ENCODE results near the gene NCAPH2.
"Not testable (repeated sequence)": the region's sequence is repeated elsewhere in the genome, so short reads cannot be mapped to it uniquely, and the experiment has no call there.

Gene NCAPH2

DNA sequence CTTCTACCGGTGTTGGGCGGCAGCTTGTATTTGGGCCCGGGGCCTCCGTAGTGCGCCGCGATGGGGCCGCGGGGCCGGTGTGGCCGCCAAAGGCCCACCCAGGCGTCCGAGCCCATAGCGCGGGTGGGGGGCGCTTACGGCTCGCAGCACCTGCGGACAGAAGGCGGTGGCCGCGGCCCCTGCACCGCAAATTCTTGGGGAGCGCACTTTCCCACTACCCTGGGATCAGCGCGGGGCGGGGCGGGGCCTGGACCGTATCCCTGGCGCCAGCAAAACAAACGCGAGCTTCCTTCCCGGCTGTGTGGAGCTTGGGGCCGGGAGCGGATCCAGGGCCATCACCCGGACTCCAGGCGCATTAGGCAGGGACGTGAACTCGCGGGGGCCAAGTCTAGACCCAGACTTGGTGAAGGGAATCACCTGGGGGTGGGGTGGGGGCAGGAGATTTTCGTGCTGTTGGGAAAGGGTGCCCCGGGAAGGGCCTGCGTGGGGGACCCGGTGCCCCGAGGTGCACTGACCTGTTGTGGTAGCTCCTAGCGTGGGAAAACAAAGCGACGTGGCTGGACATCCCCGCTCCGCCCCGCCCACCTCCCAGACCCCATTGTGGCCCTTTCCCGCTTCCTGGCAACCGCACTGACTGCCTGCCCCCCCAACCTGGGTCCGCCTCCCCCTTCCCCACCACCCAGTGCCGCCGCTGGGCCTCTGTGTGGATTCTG is 24.1 kb downstream of the NCAPH2 start:
- Histone ChIP-seq H3K27ac (no peak overlapping the region), H3K36me3 (ENCODE audit: insufficient read depth, low read length) (no peaks in the 10 kb centered on the region), H3K9me3 (ENCODE audit: low read depth, low read length) (no peaks in the 10 kb centered on the region), H3K4me3 (no peak overlapping the region), H3K9ac (ENCODE audit: insufficient read length) (no peak overlapping the region)
- no peak for DNase-seq (ENCODE audit: low read depth, low spot score)
- no peak for TF ChIP-seq POLR2AphosphoS5 (IDR thresholded peaks at IDR 0.05; ENCODE audit: borderline replicate concordance, low read depth, low read length)
- TF ChIP-seq FOXP2 (optimal IDR thresholded peaks at IDR 0.05; ENCODE audit: control extremely low read depth, extremely low read length, insufficient read depth): no peak
- no peak for TF ChIP-seq EZH2 (IDR thresholded peaks at IDR 0.05)

GRCh38 chr22:50532824-50533796 is 25.1 kb downstream of the NCAPH2 start:
- Histone ChIP-seq H3K9ac (ENCODE audit: insufficient read length) (no peak overlapping the region), H3K4me3 (no peak overlapping the region), H3K27ac (peak overlapping the region; percentile 42; the same call in 1 of the 2 replicates), H3K36me3 (ENCODE audit: insufficient read depth, low read length) (no peaks in the 10 kb centered on the region), H3K9me3 (ENCODE audit: low read depth, low read length) (no peaks in the 10 kb centered on the region)
- no peak for TF ChIP-seq POLR2AphosphoS5 (IDR thresholded peaks at IDR 0.05; ENCODE audit: borderline replicate concordance, low read depth, low read length)
- no peak for DNase-seq (ENCODE audit: low read depth, low spot score)

- not testable (repeated sequence) for DNase-seq (ENCODE audit: low read depth, low spot score); H3K36me3 ChIP-seq (ENCODE audit: insufficient read depth, low read length); H3K9ac ChIP-seq (ENCODE audit: insufficient read length); H3K9me3 ChIP-seq (ENCODE audit: low read depth, low read length); H3K4me3 ChIP-seq
- peak overlapping the region; percentile 42; the same call in 1 of the 2 replicates for H3K27ac ChIP-seq
Measured at GRCh38 chr22:50533856-50534711, 26.1 kb downstream of the NCAPH2 start.

- no peak for DNase-seq (ENCODE audit: low read depth, low spot score)
Measured at GRCh38 chr22:50535113-50535512, 27.1 kb downstream of the NCAPH2 start.

GRCh38 chr22:50536226-50536625 is 28.2 kb downstream of the NCAPH2 start:
- Histone ChIP-seq H3K9me3 (ENCODE audit: low read depth, low read length) (no peaks in the 10 kb centered on the region), H3K9ac (ENCODE audit: insufficient read length) (no peak overlapping the region), H3K36me3 (ENCODE audit: insufficient read depth, low read length) (no peaks in the 10 kb centered on the region), H3K27ac (no peak overlapping the region), H3K4me3 (no peak overlapping the region)
- TF ChIP-seq POLR2AphosphoS5 (IDR thresholded peaks at IDR 0.05; ENCODE audit: borderline replicate concordance, low read depth, low read length): no peak
- no peak for TF ChIP-seq EZH2 (IDR thresholded peaks at IDR 0.05)
- TF ChIP-seq FOXP2 (optimal IDR thresholded peaks at IDR 0.05; ENCODE audit: control extremely low read depth, extremely low read length, insufficient read depth): no peak
- no peak for DNase-seq (ENCODE audit: low read depth, low spot score)

More at GRCh38 chr22:50535113-50535512, 27.1 kb downstream of the NCAPH2 start:
- H3K9me3 ChIP-seq (ENCODE audit: low read depth, low read length): no peaks in the 10 kb centered on the region
- no peak for TF ChIP-seq FOXP2 (optimal IDR thresholded peaks at IDR 0.05; ENCODE audit: control extremely low read depth, extremely low read length, insufficient read depth)
- TF ChIP-seq EZH2 (IDR thresholded peaks at IDR 0.05): no peak
- TF ChIP-seq POLR2AphosphoS5 (IDR thresholded peaks at IDR 0.05; ENCODE audit: borderline replicate concordance, low read depth, low read length): no peak
- no peaks in the 10 kb centered on the region for H3K36me3 ChIP-seq (ENCODE audit: insufficient read depth, low read length)
- H3K9ac ChIP-seq (ENCODE audit: insufficient read length): no peak overlapping the region
- H3K27ac ChIP-seq: no peak overlapping the region
- H3K4me3 ChIP-seq: no peak overlapping the region

GRCh38 chr22:50537765-50538164 is 29.7 kb downstream of the NCAPH2 start:
- H3K9ac ChIP-seq (ENCODE audit: insufficient read length): no peak overlapping the region
- TF ChIP-seq POLR2AphosphoS5 (IDR thresholded peaks at IDR 0.05; ENCODE audit: borderline replicate concordance, low read depth, low read length): no peak
- TF ChIP-seq FOXP2 (optimal IDR thresholded peaks at IDR 0.05; ENCODE audit: control extremely low read depth, extremely low read length, insufficient read depth): no peak
- no peak for TF ChIP-seq EZH2 (IDR thresholded peaks at IDR 0.05)
- no peaks in the 10 kb centered on the region for H3K9me3 ChIP-seq (ENCODE audit: low read depth, low read length)
- no peak for DNase-seq (ENCODE audit: low read depth, low spot score)
- no peaks in the 10 kb centered on the region for H3K36me3 ChIP-seq (ENCODE audit: insufficient read depth, low read length)
- H3K27ac ChIP-seq: peak overlapping the region; percentile 30; the same call in 1 of the 2 replicates
- H3K4me3 ChIP-seq: no peak overlapping the region

DNA sequence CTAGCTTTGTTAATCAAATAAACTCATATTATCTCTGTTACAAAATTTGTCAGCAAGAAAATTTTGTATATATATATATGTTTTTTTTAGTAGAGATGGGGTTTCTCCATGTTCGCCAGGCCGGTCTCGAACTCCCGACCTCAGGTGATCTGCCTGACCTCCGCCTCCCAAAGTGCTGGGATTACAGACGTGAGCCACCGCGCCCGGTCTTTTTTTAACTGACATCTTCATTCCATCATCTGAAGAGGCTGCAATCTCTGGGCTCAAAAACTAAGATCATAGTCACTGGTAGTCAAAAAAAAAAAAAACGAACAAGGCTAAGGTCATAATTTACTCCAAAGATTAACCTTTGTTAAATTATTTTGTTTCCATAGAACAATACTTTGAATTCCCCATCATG is 32.4 kb downstream of the NCAPH2 start:
- Histone ChIP-seq H3K9ac (ENCODE audit: insufficient read length) (no peak overlapping the region), H3K36me3 (ENCODE audit: insufficient read depth, low read length) (no peaks in the 10 kb centered on the region), H3K4me3 (no peak overlapping the region), H3K27ac (peak overlapping the region; percentile 70; the same call in 1 of the 2 replicates), H3K9me3 (ENCODE audit: low read depth, low read length) (no peaks in the 10 kb centered on the region)
- no peak for DNase-seq (ENCODE audit: low read depth, low spot score)
- TF ChIP-seq FOXP2 (optimal IDR thresholded peaks at IDR 0.05; ENCODE audit: control extremely low read depth, extremely low read length, insufficient read depth) (no peak), POLR2AphosphoS5 (IDR thresholded peaks at IDR 0.05; ENCODE audit: borderline replicate concordance, low read depth, low read length) (no peak), EZH2 (IDR thresholded peaks at IDR 0.05) (no peak)

GRCh38 chr22:50541667-50542026 is 33.6 kb downstream of the NCAPH2 start:
- H3K9me3 ChIP-seq (ENCODE audit: low read depth, low read length); DNase-seq (ENCODE audit: low read depth, low spot score); H3K27ac ChIP-seq; H3K4me3 ChIP-seq; H3K36me3 ChIP-seq (ENCODE audit: insufficient read depth, low read length); H3K9ac ChIP-seq (ENCODE audit: insufficient read length): not testable (repeated sequence)

Data from SK-N-MC (cell line).